ENCODE data around the gene MEF2B. TPM values are rescaled to one million over a fixed set of nuclear protein-coding genes. Genes with fewer than 3 reads are reported as not detected.
"Not testable (repeated sequence)": the region's sequence is repeated elsewhere in the genome, so short reads cannot be mapped to it uniquely, and the experiment has no call there.

Gene MEF2B
- total and polyA plus RNA-seq, 2 donors (not counting 1 experiment from before 2014, with no cell fraction given) = 0.33 to 0.35 TPM

- H3K9ac ChIP-seq (ENCODE audit: insufficient read depth, low read length) = no peak overlapping the region
- no peak overlapping the region for H3K27ac ChIP-seq (ENCODE audit: insufficient read depth, low read length)
- no peak for TF ChIP-seq EZH2 (IDR thresholded peaks at IDR 0.05; ENCODE audit: low read length, missing control alignments)
- no peak overlapping the region for H3K4me3 ChIP-seq (replicated peaks in 1 of 4; ENCODE audit: control extremely low read depth in 1 of 4, insufficient read depth in 1 of 4, low read depth in 3 of 4, low read length in 4 of 4)
- DNase-seq (ENCODE audit: low read depth in 2 of 2) = no peak
- H4K20me1 ChIP-seq (ENCODE audit: control insufficient read depth, extremely low read depth, insufficient read depth, low read length) = no peaks in the 10 kb centered on the region
- no peaks in the 10 kb centered on the region for H3K79me2 ChIP-seq (ENCODE audit: control insufficient read depth, insufficient read depth, low read length)
- no peak overlapping the region for H3K4me2 ChIP-seq (ENCODE audit: extremely low read depth, insufficient read depth, low read length)
- H3K36me3 ChIP-seq (ENCODE audit: control insufficient read depth, insufficient read depth, low read length) = no peaks in the 10 kb centered on the region
- H2AFZ ChIP-seq (ENCODE audit: low read length) = no peak overlapping the region
- H3K4me1 ChIP-seq (ENCODE audit: control insufficient read depth, extremely low read depth, insufficient read depth, low read length) = no peaks in the 10 kb centered on the region
- H3K27me3 ChIP-seq (ENCODE audit: control insufficient read depth, insufficient read depth, low read length) = no peaks in the 10 kb centered on the region
- H3K9me3 ChIP-seq (ENCODE audit: control insufficient read depth, insufficient read depth, low read depth, low read length) = no peaks in the 10 kb centered on the region
Observed at GRCh38 chr19:19151418-19151817, 18.6 kb downstream of the MEF2B start.

- Histone ChIP-seq H3K9ac (ENCODE audit: insufficient read depth, low read length) (no peak overlapping the region), H3K4me2 (ENCODE audit: extremely low read depth, insufficient read depth, low read length) (no peak overlapping the region), H3K79me2 (ENCODE audit: control insufficient read depth, insufficient read depth, low read length) (no peaks in the 10 kb centered on the region), H3K36me3 (ENCODE audit: control insufficient read depth, insufficient read depth, low read length) (no peaks in the 10 kb centered on the region), H2AFZ (ENCODE audit: low read length) (no peak overlapping the region), H3K27ac (ENCODE audit: insufficient read depth, low read length) (no peak overlapping the region), H3K27me3 (ENCODE audit: control insufficient read depth, insufficient read depth, low read length) (no peaks in the 10 kb centered on the region), H3K4me1 (ENCODE audit: control insufficient read depth, extremely low read depth, insufficient read depth, low read length) (no peaks in the 10 kb centered on the region), H3K4me3 (replicated peaks in 1 of 4; ENCODE audit: control extremely low read depth in 1 of 4, insufficient read depth in 1 of 4, low read depth in 3 of 4, low read length in 4 of 4) (no peak overlapping the region), H3K9me3 (ENCODE audit: control insufficient read depth, insufficient read depth, low read depth, low read length) (no peaks in the 10 kb centered on the region), H4K20me1 (ENCODE audit: control insufficient read depth, extremely low read depth, insufficient read depth, low read length) (no peaks in the 10 kb centered on the region)
- TF ChIP-seq CTCF (conservative IDR thresholded peaks at IDR 0.05 in 1 of 2, IDR thresholded peaks at IDR 0.05 in 1 of 2; ENCODE audit: low read depth in 1 of 2, low read length in 2 of 2) (no peak), EZH2 (IDR thresholded peaks at IDR 0.05; ENCODE audit: low read length, missing control alignments) (no peak)
- DNase-seq (ENCODE audit: low read depth in 2 of 2) = no peak
Observed at GRCh38 chr19:19149435-19149834, 20.6 kb downstream of the MEF2B start.

GRCh38 chr19:19148504-19148903, 21.6 kb downstream of the MEF2B start:
- H3K4me2 ChIP-seq (ENCODE audit: extremely low read depth, insufficient read depth, low read length); H3K9me3 ChIP-seq (ENCODE audit: control insufficient read depth, insufficient read depth, low read depth, low read length); H3K4me3 ChIP-seq (replicated peaks in 1 of 4; ENCODE audit: control extremely low read depth in 1 of 4, insufficient read depth in 1 of 4, low read depth in 3 of 4, low read length in 4 of 4); H3K9ac ChIP-seq (ENCODE audit: insufficient read depth, low read length); H3K27ac ChIP-seq (ENCODE audit: insufficient read depth, low read length); H3K79me2 ChIP-seq (ENCODE audit: control insufficient read depth, insufficient read depth, low read length); DNase-seq (ENCODE audit: low read depth in 2 of 2); H3K36me3 ChIP-seq (ENCODE audit: control insufficient read depth, insufficient read depth, low read length); H4K20me1 ChIP-seq (ENCODE audit: control insufficient read depth, extremely low read depth, insufficient read depth, low read length); H2AFZ ChIP-seq (ENCODE audit: low read length); H3K27me3 ChIP-seq (ENCODE audit: control insufficient read depth, insufficient read depth, low read length); H3K4me1 ChIP-seq (ENCODE audit: control insufficient read depth, extremely low read depth, insufficient read depth, low read length): not testable (repeated sequence)

DNA sequence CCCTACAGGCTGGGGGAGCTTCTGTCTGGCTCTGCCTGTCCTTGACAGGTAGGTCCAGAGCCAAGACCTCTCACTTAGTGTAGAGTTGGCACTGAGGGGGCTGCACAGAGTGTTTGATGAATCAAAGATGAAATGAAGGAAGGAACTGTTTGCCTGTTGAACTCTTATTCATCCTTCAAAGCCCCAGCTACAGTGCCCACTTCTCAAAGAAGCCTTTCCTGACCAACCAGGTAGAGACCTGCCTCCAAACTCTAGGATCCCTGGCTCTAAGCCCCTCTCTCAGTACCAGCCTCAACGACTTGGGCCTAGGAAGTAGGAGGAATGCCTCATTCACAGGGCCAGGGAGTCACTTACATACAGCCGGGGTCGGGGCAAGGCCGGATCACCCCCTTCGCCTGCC, 22.7 kb downstream of the MEF2B start:
- Histone ChIP-seq H3K9me3 (ENCODE audit: control insufficient read depth, insufficient read depth, low read depth, low read length) (no peaks in the 10 kb centered on the region), H3K79me2 (ENCODE audit: control insufficient read depth, insufficient read depth, low read length) (no peaks in the 10 kb centered on the region), H3K9ac (ENCODE audit: insufficient read depth, low read length) (no peak overlapping the region), H3K36me3 (ENCODE audit: control insufficient read depth, insufficient read depth, low read length) (no peaks in the 10 kb centered on the region), H4K20me1 (ENCODE audit: control insufficient read depth, extremely low read depth, insufficient read depth, low read length) (no peaks in the 10 kb centered on the region), H2AFZ (ENCODE audit: low read length) (no peak overlapping the region), H3K4me3 (replicated peaks in 1 of 4; ENCODE audit: control extremely low read depth in 1 of 4, insufficient read depth in 1 of 4, low read depth in 3 of 4, low read length in 4 of 4) (no peak overlapping the region), H3K4me1 (ENCODE audit: control insufficient read depth, extremely low read depth, insufficient read depth, low read length) (no peaks in the 10 kb centered on the region), H3K27ac (ENCODE audit: insufficient read depth, low read length) (no peak overlapping the region), H3K4me2 (ENCODE audit: extremely low read depth, insufficient read depth, low read length) (no peak overlapping the region), H3K27me3 (ENCODE audit: control insufficient read depth, insufficient read depth, low read length) (no peaks in the 10 kb centered on the region)
- no peak for TF ChIP-seq CTCF (conservative IDR thresholded peaks at IDR 0.05 in 1 of 2, IDR thresholded peaks at IDR 0.05 in 1 of 2; ENCODE audit: low read depth in 1 of 2, low read length in 2 of 2)
- no peak for TF ChIP-seq EZH2 (IDR thresholded peaks at IDR 0.05; ENCODE audit: low read length, missing control alignments)
- no peak for DNase-seq (ENCODE audit: low read depth in 2 of 2)
